HFFc6 (cell line): Measurements from ENCODE around the gene DMRTB1. TPM values are rescaled to one million over a fixed set of nuclear protein-coding genes. Genes with fewer than 3 reads are reported as not detected.

Experiments used
- DNase-seq: peaks from one replicate; pipeline ENCODE4 v3.0.0-alpha.2; 2018
- H3K27ac Mint-ChIP-seq: 2 replicates; pipeline ENCODE4 v1.8.0; 2020; ENCODE audit warnings: mild to moderate bottlenecking, mixed read lengths
- H3K27me3 Mint-ChIP-seq: 2 replicates; pipeline ENCODE4 v1.8.0; 2021; ENCODE audit warnings: mild to moderate bottlenecking, moderate library complexity, mixed read lengths; ENCODE audit not compliant: insufficient read depth
- H3K36me3 Mint-ChIP-seq: 2 replicates; pipeline ENCODE4 v1.8.0; 2021; ENCODE audit warnings: low read depth, mixed read lengths
- H3K4me1 Mint-ChIP-seq: 2 replicates; pipeline ENCODE4 v1.8.0; 2020; ENCODE audit warnings: low read depth, mixed read lengths
- H3K4me3 Mint-ChIP-seq: 2 replicates; pipeline ENCODE4 v1.8.0; 2020; ENCODE audit warnings: mild to moderate bottlenecking, moderate library complexity, mixed read lengths
- H3K9me3 Mint-ChIP-seq: 2 replicates; pipeline ENCODE4 v1.8.0; 2020; ENCODE audit warnings: mild to moderate bottlenecking, mixed read lengths
- total RNA-seq, 6 experiments: library from RNA; stranded (reverse); fragmentation: NEBNext Ultra II Directional; extraction: Animal tissue kit (Norgen Biotek cat#: 25700); gene quantifications; 2 replicates in 1 of 6; 3 replicates in 5 of 6; pipeline ENCODE4 v1.2.3, GENCODE V29; 2021
- TF ChIP-seq, protein P1 (sequence below): fragments of 200-600 bp; sonication (generic); IDR thresholded peaks from 2 replicates; pipeline ENCODE4 v1.5.0; 2021; ENCODE audit warnings: antibody characterized with exemption, mild to moderate bottlenecking

DMRTB1 gene
- total RNA-seq, 6 experiments from 2014 or later = not detected

DNA sequence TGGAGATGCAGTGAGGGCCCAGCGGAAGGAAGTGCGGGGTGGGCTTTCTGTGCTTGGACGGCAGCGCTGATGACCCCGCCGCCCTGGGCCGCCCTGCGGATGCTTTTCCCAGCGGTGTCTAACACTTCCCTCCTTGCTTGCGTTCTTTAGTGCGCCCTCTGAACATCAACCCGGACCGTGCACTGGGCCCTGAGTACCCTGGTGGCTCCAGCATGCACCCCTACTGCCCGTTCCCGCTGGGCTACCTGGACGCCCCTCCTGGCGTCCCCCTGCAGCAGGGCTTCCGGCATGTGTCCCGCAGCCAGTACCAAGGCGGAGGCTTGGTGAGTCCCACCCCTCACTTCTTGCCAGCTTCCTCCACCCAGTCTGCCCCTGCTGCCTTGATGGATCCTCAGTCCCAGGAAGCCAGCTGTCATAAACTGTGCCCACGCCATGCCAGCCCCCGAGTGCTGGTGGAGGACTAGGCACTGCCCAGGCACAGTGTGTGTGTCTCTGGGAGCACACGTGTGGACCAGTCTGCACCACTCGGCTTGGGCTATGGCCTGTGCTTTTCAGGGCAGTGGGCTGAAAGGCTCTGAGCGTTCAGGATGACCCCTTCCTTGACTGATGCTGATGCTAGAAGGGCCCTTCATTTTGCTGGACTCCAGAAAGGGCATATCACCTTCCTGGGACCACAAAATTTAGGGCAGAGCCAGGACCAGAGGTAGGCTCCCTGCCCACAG lies 2.3 kb downstream of the DMRTB1 start:
- Mint-ChIP-seq H3K27ac (no peak overlapping the region), H3K27me3 (peaks cover 28% of the 10 kb centered on the region), H3K36me3 (no peaks in the 10 kb centered on the region), H3K4me1 (no peaks in the 10 kb centered on the region), H3K9me3 (no peaks in the 10 kb centered on the region), H3K4me3 (no peak overlapping the region)
- TF ChIP-seq, protein P1, sequence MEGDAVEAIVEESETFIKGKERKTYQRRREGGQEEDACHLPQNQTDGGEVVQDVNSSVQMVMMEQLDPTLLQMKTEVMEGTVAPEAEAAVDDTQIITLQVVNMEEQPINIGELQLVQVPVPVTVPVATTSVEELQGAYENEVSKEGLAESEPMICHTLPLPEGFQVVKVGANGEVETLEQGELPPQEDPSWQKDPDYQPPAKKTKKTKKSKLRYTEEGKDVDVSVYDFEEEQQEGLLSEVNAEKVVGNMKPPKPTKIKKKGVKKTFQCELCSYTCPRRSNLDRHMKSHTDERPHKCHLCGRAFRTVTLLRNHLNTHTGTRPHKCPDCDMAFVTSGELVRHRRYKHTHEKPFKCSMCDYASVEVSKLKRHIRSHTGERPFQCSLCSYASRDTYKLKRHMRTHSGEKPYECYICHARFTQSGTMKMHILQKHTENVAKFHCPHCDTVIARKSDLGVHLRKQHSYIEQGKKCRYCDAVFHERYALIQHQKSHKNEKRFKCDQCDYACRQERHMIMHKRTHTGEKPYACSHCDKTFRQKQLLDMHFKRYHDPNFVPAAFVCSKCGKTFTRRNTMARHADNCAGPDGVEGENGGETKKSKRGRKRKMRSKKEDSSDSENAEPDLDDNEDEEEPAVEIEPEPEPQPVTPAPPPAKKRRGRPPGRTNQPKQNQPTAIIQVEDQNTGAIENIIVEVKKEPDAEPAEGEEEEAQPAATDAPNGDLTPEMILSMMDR = no peak
- no peak for DNase-seq

DNA sequence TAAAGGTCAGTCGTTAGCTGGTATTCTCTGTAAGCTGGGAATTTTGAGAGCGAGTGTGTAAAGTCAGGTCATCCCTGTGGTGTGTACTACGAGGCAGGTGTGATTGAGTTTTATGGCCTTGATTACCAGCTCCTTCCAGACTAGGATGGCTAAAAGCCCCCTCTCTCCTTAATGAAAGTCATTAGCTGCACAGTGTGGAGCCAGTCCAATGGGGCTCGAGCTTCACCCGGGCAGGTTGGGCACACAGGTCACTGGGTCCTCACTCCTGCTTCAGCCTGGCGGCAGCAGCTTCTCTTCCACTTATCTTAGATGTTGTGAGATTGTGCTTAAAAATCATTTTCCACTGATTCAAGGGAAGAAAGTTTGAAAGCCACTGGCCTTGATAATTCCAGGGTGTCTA lies 3.0 kb downstream of the DMRTB1 start:
- H3K4me1 Mint-ChIP-seq = no peaks in the 10 kb centered on the region
- H3K4me3 Mint-ChIP-seq = no peak overlapping the region
- no peak overlapping the region for H3K27ac Mint-ChIP-seq
- TF ChIP-seq, protein P1 = no peak
- peaks cover 21% of the 10 kb centered on the region for H3K27me3 Mint-ChIP-seq
- H3K9me3 Mint-ChIP-seq = no peaks in the 10 kb centered on the region
- DNase-seq = no peak
- H3K36me3 Mint-ChIP-seq = no peaks in the 10 kb centered on the region

DNA sequence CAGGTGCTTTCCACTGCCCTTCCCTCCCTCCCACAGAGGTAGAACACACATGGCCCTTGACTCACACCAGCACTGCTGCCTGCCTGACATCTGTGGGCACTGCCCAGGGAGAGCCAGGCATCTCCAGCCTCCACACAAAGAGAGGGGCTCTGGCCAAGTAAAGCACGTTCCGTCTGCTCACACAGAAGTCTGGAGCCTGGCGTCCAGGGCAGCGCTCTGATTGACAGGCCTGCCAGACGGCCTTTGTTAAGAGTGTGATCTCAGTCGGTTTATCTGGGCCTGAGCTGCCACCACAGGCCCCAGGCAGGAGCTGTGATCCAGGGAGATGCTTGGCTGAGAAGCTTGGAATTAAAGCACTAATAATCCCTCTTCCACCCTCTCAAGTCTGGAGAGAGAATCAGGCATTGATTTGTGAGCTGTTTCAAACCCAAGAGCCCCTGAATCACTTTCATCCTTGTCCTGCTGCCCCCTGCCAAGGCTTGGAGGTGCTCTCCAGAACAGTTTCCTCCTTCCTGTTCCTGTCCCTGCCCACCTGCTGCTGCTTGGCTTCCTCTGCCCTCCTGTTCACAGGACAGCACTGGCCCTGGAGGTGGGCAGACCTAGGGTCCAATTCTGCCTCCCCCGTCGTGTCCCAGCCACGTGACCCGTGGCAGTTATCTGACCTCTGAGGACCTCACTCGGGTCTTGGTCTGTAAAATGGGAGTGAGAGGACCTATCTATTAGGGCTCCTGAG lies 3.7 kb downstream of the DMRTB1 start:
- Mint-ChIP-seq H3K4me1 (no peaks in the 10 kb centered on the region), H3K36me3 (no peaks in the 10 kb centered on the region), H3K4me3 (no peak overlapping the region), H3K27me3 (peaks cover 23% of the 10 kb centered on the region), H3K27ac (no peak overlapping the region), H3K9me3 (no peaks in the 10 kb centered on the region)
- no peak for DNase-seq
- TF ChIP-seq, protein P1 = no peak

DNA sequence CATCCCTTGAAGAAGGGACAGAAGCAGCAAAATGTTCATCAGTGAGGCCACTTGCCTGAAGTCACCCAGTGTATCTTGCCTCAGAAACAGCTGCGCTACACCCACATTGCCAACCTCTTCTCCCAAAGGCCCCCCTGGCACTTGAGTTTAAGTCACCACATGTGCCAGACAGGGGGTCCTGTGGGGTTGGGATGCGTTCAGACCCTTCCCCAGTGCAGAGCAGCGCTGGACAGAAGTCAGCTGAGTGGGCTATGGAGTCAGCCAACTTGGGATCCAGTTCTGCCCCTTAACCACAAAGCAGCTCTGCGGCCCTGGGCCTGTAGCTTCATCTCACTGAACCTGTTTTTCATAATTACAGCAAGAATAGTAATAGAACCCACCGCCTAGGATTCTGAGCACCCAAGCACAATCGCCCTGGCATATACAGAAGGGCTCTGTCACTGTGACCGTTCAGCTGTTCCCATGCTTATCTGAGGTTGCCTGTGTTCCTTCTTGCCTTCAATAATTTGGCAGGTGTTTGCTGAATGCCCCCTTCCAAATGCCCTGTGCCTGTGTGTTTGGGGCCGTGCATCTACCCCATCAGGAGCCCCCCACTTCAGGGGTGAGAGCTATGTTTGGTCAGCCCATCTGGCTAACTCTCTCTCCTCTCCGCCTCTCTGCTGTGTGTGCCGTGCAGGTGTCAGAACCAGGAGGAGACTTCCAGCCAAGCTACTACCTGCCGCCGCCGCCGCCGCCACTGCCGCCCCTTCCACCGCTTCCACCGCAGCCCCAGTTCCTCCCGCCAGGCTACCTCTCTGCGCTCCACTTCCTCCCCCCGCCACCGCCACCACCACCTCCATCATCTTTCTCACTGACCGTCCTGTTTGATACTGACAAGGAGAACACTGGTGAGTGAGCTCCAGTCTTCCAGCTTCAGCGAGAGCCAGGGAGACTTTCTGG lies 5.0 kb downstream of the DMRTB1 start:
- H3K9me3 Mint-ChIP-seq = no peaks in the 10 kb centered on the region
- no peak overlapping the region for H3K4me3 Mint-ChIP-seq
- TF ChIP-seq, protein P1 = no peak
- peaks cover 24% of the 10 kb centered on the region for H3K27me3 Mint-ChIP-seq
- DNase-seq = no peak
- H3K27ac Mint-ChIP-seq = no peak overlapping the region
- H3K4me1 Mint-ChIP-seq = no peaks in the 10 kb centered on the region
- H3K36me3 Mint-ChIP-seq = no peaks in the 10 kb centered on the region
